HG02973 (cell line): ENCODE data around the gene GOLGA6L26.
"Not testable (repeated sequence)": the region's sequence is repeated elsewhere in the genome, so short reads cannot be mapped to it uniquely, and the experiment has no call there.

ENCODE experiments used
- ATAC-seq: cut with Tn5 transposase; IDR thresholded peaks from one replicate; pipeline ENCODE4 v1.9.1; 2021; ENCODE audit warnings: moderate library complexity; ENCODE audit not compliant: unreplicated experiment

GOLGA6L26 gene

GRCh38 chr15:23334096-23334495 lies at the start of gene GOLGA6L26:
Gene GOLGA6L26 (minus strand): TSS chr15:23334196. CDS start chr15:23334135, 61 bp downstream.
- ATAC-seq: not testable (repeated sequence)

DNA sequence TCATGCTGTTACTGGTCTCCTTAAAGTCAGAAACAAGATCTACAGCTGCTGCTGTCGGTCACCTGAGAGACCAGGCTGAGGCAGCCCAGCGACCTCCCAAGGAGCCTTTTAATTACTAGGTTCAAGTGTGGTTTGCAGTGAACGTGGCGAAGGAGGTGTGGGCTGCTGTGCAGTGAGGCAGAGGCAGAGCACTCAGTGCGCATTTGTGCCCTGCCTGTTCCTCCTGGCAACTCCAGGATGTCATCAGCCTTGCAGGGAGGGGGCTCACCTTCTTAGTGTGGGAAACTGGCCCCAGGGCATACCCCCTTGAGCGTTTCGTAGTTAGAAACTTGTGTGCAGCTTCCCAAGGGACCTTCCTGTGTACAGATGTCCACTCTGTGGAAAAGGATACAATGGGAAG lies 47.2 kb upstream of the GOLGA6L26 start:
- ATAC-seq: not testable (repeated sequence)

DNA sequence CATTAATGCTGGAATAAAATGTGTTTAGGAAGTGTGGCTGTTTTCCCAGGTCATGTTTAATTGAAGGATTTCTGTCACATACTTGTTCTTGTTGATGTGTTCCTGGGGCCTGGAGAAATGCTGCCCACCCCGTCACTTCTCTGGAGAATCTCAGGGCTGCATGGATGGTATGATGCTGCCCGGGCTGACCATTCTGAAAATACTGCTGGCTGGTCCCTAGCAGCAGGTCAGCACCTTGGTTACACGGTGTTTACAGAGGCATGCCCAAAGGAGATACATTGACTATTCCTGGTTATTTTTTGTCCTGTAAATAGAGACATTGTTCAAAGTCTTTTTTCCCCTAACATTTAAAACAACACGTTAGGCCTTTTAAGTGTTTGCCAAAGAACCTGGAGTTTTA lies 46.7 kb upstream of the GOLGA6L26 start:
- ATAC-seq: not testable (repeated sequence)

DNA sequence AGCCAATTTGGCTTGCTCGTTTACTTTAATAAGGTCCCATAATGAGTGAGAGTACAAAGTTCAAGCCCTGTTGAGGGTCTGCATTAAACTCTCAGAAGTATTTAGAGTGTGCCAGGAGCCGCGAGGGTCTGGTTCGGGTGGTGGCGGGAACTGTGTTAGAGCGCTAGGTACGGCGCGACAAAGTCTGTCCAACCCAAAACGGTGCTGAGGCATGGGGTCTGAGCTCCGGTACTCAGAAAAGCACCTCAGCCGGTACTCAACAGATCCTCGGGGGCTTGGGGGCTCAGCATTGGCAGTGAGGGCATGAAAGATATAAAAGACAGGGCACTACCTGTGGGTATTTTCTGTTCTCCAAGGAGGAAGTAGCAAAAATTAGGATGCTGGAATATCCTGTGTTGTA lies 45.0 kb upstream of the GOLGA6L26 start:
- ATAC-seq: not testable (repeated sequence)

- ATAC-seq: not testable (repeated sequence)
Observed at GRCh38 chr15:23374226-23374625, 40.2 kb upstream of the GOLGA6L26 start.

- not testable (repeated sequence) for ATAC-seq
Observed at GRCh38 chr15:23372891-23373600, 39.0 kb upstream of the GOLGA6L26 start.

- no peak for ATAC-seq
Observed at GRCh38 chr15:23372284-23372683, 38.3 kb upstream of the GOLGA6L26 start.

- not testable (repeated sequence) for ATAC-seq
Observed at GRCh38 chr15:23371868-23372267, 37.9 kb upstream of the GOLGA6L26 start.

- ATAC-seq: not testable (repeated sequence)
Observed at GRCh38 chr15:23371134-23371533, 37.1 kb upstream of the GOLGA6L26 start.

DNA sequence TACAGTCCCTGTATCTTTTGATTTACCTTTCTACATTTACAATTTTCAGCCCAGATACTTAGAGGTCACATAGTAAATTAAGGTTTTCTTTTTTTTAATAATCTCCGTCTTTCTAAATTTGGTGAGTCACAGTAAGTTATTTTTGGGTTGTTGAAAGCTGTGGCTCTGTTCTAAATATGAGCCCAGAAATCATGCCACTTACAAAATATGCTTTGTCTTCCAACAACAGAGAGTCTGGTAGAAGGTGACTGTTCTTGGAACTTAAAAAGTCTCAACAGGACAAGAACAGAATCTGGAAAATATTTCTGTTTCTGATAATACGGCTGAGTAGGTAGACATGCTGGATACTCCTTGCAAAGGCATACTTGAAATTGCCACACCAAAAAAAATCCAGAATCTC lies 36.6 kb upstream of the GOLGA6L26 start:
- no peak for ATAC-seq

- not testable (repeated sequence) for ATAC-seq
Observed at GRCh38 chr15:23364261-23364660, 30.3 kb upstream of the GOLGA6L26 start.

DNA sequence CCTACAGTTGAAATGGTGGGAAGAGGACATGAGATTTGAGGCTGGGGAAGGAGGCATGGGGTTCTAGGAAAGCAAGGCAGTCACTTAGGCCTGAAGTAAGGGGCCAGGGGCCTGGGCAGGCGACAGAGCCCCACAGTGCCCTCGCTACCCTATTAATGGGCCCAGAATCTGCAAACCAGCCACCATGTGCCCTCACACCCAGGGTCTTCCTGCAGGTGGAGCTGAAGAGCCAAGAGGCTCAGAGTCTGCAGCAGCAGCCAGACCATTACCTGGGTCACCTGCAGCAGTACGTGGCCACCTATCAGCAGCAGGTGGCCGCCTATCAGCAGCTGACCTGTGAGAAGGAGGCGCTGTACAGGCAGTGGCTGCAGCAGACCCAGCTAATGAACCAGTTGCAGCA lies 28.6 kb upstream of the GOLGA6L26 start:
- ATAC-seq: not testable (repeated sequence)

DNA sequence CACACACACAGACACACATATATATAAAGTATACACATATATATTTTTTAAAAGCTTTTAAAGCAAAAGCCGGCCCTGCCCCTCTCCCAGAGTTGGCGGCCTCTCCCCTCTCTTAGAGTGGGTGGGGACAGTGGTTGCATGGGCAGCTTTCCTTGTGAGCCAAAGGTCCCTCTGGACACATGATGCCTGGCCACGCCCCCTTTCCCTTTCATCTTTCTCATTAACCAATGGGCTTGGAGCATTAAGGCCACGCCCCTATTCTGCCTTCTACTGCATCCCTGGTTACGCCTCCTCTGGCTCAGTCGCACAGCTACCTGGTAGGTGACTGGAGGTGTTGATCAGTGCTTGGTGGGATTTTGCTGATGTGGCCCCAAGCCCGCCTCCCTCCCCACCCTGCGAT lies 20.5 kb upstream of the GOLGA6L26 start, which contains the start of gene GOLGA8S:
TSS of gene GOLGA8S (plus strand) at position 301 of the 400 bp plus-strand sequence. CDS start at position 363, 62 bp downstream.
- ATAC-seq: not testable (repeated sequence)

- not testable (repeated sequence) for ATAC-seq
Observed at GRCh38 chr15:23311233-23311632, 22.8 kb downstream of the GOLGA6L26 start.

DNA sequence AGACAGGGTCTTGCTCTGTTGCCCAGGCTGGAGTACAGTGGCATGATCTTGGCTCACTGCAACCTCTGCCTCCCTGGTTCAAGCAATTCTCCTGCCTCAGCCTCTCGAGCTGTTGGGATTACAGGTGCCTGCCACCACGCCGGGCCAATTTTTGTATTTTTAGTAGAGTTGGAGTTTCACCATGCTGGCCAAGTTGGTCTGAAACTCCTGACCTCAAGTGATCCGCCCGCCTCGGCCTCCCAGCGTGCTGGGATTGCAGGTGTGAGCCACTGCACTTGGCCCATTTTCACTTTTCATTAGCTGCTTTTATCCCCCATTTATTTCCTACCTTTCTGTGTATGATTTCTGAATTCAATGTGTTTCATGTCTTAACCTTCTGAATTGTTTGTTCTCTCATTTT lies 28.1 kb downstream of the GOLGA6L26 start:
- not testable (repeated sequence) for ATAC-seq

- not testable (repeated sequence) for ATAC-seq
Observed at GRCh38 chr15:23304805-23305204, 29.2 kb downstream of the GOLGA6L26 start.

DNA sequence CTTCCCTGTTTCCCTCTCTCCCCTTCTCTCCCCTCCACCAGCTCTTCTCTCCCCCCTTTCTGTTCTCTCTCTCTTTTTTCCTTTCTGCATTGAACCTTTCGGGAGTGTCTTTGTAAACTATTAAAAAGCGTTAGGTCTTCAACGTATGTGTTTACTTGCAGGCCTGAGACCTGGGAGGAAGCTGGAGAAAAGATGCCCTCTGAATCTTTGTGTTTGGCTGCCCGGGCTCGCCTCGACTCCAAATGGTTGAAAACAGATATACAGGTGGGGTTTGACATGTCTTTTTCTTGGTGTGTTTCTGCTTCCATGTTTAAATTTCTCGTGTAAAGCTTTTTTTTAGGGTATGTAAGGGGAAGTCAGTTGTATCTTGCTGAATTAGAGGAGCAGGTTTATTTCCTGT lies 29.7 kb downstream of the GOLGA6L26 start:
- not testable (repeated sequence) for ATAC-seq

DNA sequence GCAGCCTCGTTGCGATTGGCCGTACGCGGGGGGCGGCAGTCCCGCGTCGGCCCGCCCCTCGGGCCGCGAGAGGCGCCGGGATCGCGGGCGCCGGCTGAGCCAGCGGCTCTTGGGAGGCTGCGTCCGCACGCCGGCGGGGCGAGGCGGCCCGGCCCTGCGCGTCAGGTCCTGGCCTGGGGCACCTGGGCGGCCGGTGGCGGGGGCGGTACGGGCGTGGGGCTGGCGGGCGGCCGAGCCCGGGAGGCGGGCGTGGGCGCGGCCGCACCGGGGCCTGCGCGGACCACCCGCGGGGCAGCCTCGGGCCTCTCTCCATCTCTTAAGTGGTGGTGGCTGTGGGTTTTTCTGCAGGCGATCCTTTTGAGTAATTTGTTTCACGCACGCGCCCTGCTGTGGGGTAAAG lies 30.3 kb downstream of the GOLGA6L26 start:
- ATAC-seq: not testable (repeated sequence)

GRCh38 chr15:23303246-23303645 lies 30.8 kb downstream of the GOLGA6L26 start:
- not testable (repeated sequence) for ATAC-seq
